Lung (tissue), 12 donors: Measurements from ENCODE around the gene MUC21. TPM values are rescaled to one million over a fixed set of nuclear protein-coding genes. Genes with fewer than 3 reads are reported as not detected.

ENCODE experiments used
- ATAC-seq: fragments of 200-7000 bp; cut with Tn5 transposase; one replicate; pipeline ENCODE4 v1.9.1; 2020; ENCODE audit warnings: moderate number of reproducible peaks; ENCODE audit not compliant: insufficient read depth, low FRiP score
- DNase-seq, 3 donors: peaks; one replicate each; pipeline ENCODE4 v3.0.0-alpha.2; 2013 to 2017
- H3K27ac ChIP-seq, 2 donors: one replicate each; pipeline ENCODE4 v1.5.1; 2013; ENCODE audit warnings: mild to moderate bottlenecking in 2 of 2, moderate library complexity in 2 of 2, control low read depth in 1 of 2, inconsistent platforms in 1 of 2, low read depth in 1 of 2, low read length in 1 of 2
- H3K27me3 ChIP-seq, 3 donors: one replicate each; pipeline ENCODE4 v1.5.1; 2013; ENCODE audit warnings: low read length in 2 of 3; ENCODE audit not compliant: control insufficient read depth in 3 of 3, insufficient read depth in 3 of 3
- H3K36me3 ChIP-seq, 4 donors: one replicate each; pipeline ENCODE4 v1.5.1; 2013; ENCODE audit warnings: low read length in 4 of 4, mild to moderate bottlenecking in 1 of 4, moderate library complexity in 1 of 4; ENCODE audit not compliant: control insufficient read depth in 4 of 4, insufficient read depth in 4 of 4
- H3K4me1 ChIP-seq, 5 donors: one replicate each; pipeline ENCODE4 v1.5.1; 2013; ENCODE audit warnings: low read length in 5 of 5, mild to moderate bottlenecking in 2 of 5, moderate library complexity in 1 of 5; ENCODE audit not compliant: control insufficient read depth in 5 of 5, insufficient read depth in 5 of 5
- H3K4me3 ChIP-seq: one replicate; pipeline ENCODE4 v1.5.1; 2013; ENCODE audit warnings: mild to moderate bottlenecking, control low read depth, moderate library complexity
- H3K9ac ChIP-seq, 2 donors: one replicate each; pipeline ENCODE4 v1.5.1; 2013; ENCODE audit warnings: low read length in 2 of 2, control low read depth in 1 of 2; ENCODE audit not compliant: insufficient read depth in 1 of 2
- H3K9me3 ChIP-seq, 4 donors: one replicate each; pipeline ENCODE4 v1.5.1; 2013; ENCODE audit warnings: low read length in 3 of 4, mild to moderate bottlenecking in 1 of 4, moderate library complexity in 1 of 4; ENCODE audit not compliant: control insufficient read depth in 4 of 4, insufficient read depth in 3 of 4
- CTCF ChIP-seq: IDR thresholded peaks from 2 replicates; pipeline ENCODE4 v1.5.1; 2012; ENCODE audit warnings: mild to moderate bottlenecking; ENCODE audit errors: control extremely low read depth, extremely low read depth
- WGBS, 2 donors: extraction: QIAGEN DNeasy Blood & Tissue Kit; methylation state at CpG; one replicate each; pipeline ENCODE4 v1.1.7; 2013; 5-methylcytosine and 5-hydroxymethylcytosine counted together
- polyA plus RNA-seq, 2 donors: library from polyadenylated mRNA; stranded (reverse); fragments of 200-250 nt; gene quantifications; one replicate each; pipeline ENCODE4 v1.2.1, GENCODE V29; 2013
- total RNA-seq, 2 donors: library from RNA; depleted of rRNA in 1 of 2; stranded (reverse); fragments of >200 nt in 1 of 2; gene quantifications; one replicate each; pipeline ENCODE4 v1.2.1, GENCODE V29; 2014 to 2021
- donor health status: control.
- donor health status: control.
- donor health status: Bipolar disorder and iron deficiency.
- donor health status: healthy.
- donor health status: DM: yes; HTN: yes; CAD: no.

The MUC21 gene
- total and polyA plus RNA-seq, 4 donors: 0.40 to 8.6 (median 4.0) TPM

GRCh38 chr6:31009731-31010130 is 26.2 kb downstream of the MUC21 start:
- Histone ChIP-seq H3K27me3 (peaks cover 0 to 2% (median 0%) of the 10 kb centered on the region in 3 donors), H3K4me1 (peaks cover 0 to 12% (median 0%) of the 10 kb centered on the region in 5 donors), H3K36me3 (no peaks in the 10 kb centered on the region), H3K27ac (no peak overlapping the region), H3K9me3 (peaks cover 0 to 6% (median under 1%) of the 10 kb centered on the region in 4 donors), H3K9ac (no peak overlapping the region), H3K4me3 (no peak overlapping the region)
- no peak for ATAC-seq
- DNase-seq: no peak
- 83 to 84% methylated on average over 7 of the region's 7 CpGs for WGBS, 2 donors
- TF ChIP-seq CTCF: no peak

- Histone ChIP-seq H3K27me3 (peaks cover 0 to 2% (median 0%) of the 10 kb centered on the region in 3 donors), H3K4me3 (no peak within 1 kb of the TSS), H3K4me1 (peaks cover 0 to 8% (median 0%) of the 10 kb centered on the region in 5 donors), H3K36me3 (no peaks in the 10 kb centered on the region), H3K9ac (no peak within 1 kb of the TSS), H3K9me3 (peaks cover 0 to 6% (median under 1%) of the 10 kb centered on the region in 4 donors), H3K27ac (no peak within 1 kb of the TSS)
- ATAC-seq (no peak), DNase-seq (no peak)
- no peak for TF ChIP-seq CTCF
- 86 to 87% methylated on average over 4 of the region's 4 CpGs for WGBS, 2 donors
Observed at GRCh38 chr6:31010393-31011060, 27.0 kb downstream of the MUC21 start, which contains the start of gene MUC22. MUC22 (plus strand) TSS chr6:31010474; CDS start chr6:31010707, 233 bp downstream.

GRCh38 chr6:31011153-31011552 is 27.6 kb downstream of the MUC21 start:
- H3K27me3 ChIP-seq: peaks cover 0 to 2% (median 0%) of the 10 kb centered on the region in 3 donors
- H3K9ac ChIP-seq: no peak overlapping the region
- DNase-seq (no peak), ATAC-seq (no peak)
- H3K36me3 ChIP-seq: no peaks in the 10 kb centered on the region
- H3K4me3 ChIP-seq: no peak overlapping the region
- no peak overlapping the region for H3K27ac ChIP-seq
- peaks cover 0 to 8% (median 0%) of the 10 kb centered on the region in 5 donors for H3K4me1 ChIP-seq
- peaks cover 0 to 6% (median under 1%) of the 10 kb centered on the region in 4 donors for H3K9me3 ChIP-seq
- 76 to 85% methylated on average over 6 of the region's 6 CpGs for WGBS, 2 donors
- TF ChIP-seq CTCF: no peak
